H1 (cell line): ENCODE results near the gene SERPINA6. TPM values are rescaled to one million over a fixed set of nuclear protein-coding genes. Genes with fewer than 3 reads are reported as not detected.

Experiments
- CTCF ChIA-PET: fragments of 300-600 bp; sonication (Branson Sonifier 250); formaldehyde crosslinking; loops from one replicate; lab custom pipeline; 2021; ENCODE audit not compliant: partially characterized antibody; lab: Charles Lee
- POLR2A ChIA-PET: fragments of 300-600 bp; sonication (Branson Sonifier 250); formaldehyde crosslinking; loops from one replicate; lab custom pipeline; 2021; ENCODE audit warnings: inconsistent platforms; ENCODE audit not compliant: partially characterized antibody; lab: Charles Lee
- DNase-seq, 2 experiments: peaks; one replicate each; pipeline versions ENCODE4 v3.0.0 to v3.0.0-alpha.2; 2010 to 2022; ENCODE audit warnings: low spot score in 2 of 2, low read depth in 1 of 2, mixed read lengths in 1 of 2
- FAIRE-seq: peaks from 2 replicates; lab custom pipeline; 2011; peaks lifted over from hg19 to GRCh38; lab: Jason Lieb, UNC
- H2AFZ ChIP-seq: 2 replicates; pipeline ENCODE4 v1.8.1; 2012; ENCODE audit warnings: low read length, inconsistent platforms
- H2AK5ac ChIP-seq: 2 replicates; pipeline ENCODE4 v1.6.1; 2013; ENCODE audit warnings: low read depth, low read length
- H2BK120ac ChIP-seq: replicated peaks from 2 replicates; pipeline ENCODE3; 2013; ENCODE audit warnings: low read depth, low read length, inconsistent platforms
- H2BK12ac ChIP-seq: 2 replicates; pipeline ENCODE4 v1.6.1; 2013; ENCODE audit warnings: low read depth, low read length
- H2BK15ac ChIP-seq: 2 replicates; pipeline ENCODE4 v1.6.1; 2013; ENCODE audit warnings: low read length
- H2BK20ac ChIP-seq: 2 replicates; pipeline ENCODE4 v1.6.1; 2013; ENCODE audit warnings: low read length
- H2BK5ac ChIP-seq: 2 replicates; pipeline ENCODE4 v1.6.1; 2013; ENCODE audit warnings: low read depth, low read length
- H3K14ac ChIP-seq: 2 replicates; pipeline ENCODE4 v1.6.1; 2013; ENCODE audit warnings: inconsistent platforms; ENCODE audit not compliant: insufficient read length
- H3K18ac ChIP-seq: 2 replicates; pipeline ENCODE4 v1.6.1; 2013; ENCODE audit warnings: low read length; ENCODE audit errors: extremely low read depth
- H3K23ac ChIP-seq: 2 replicates; pipeline ENCODE4 v1.6.1; 2013; ENCODE audit warnings: inconsistent platforms; ENCODE audit not compliant: insufficient read length
- H3K23me2 ChIP-seq: 2 replicates; pipeline ENCODE4 v1.6.1; 2013; ENCODE audit warnings: low read depth, low read length
- H3K27ac ChIP-seq: 2 replicates; pipeline ENCODE4 v1.6.1; 2011; ENCODE audit warnings: low read depth, low read length, inconsistent platforms
- H3K27me3 ChIP-seq, 4 experiments: replicated peaks in 1 of 4; 1 replicate in 1 of 4; 2 replicates in 3 of 4; pipeline versions ENCODE4 v1.6.1 to v1.8.1; 2011 to 2013; ENCODE audit warnings: low read length in 3 of 4, mild to moderate bottlenecking in 3 of 4, inconsistent platforms in 2 of 4, mixed read lengths in 2 of 4, moderate library complexity in 1 of 4; ENCODE audit not compliant: control insufficient read depth in 3 of 4, insufficient read depth in 3 of 4; ENCODE audit errors: extremely low read depth in 1 of 4
- H3K36me3 ChIP-seq, 4 experiments: 2 replicates each; pipeline versions ENCODE4 v1.6.1 to v1.8.1; 2011 to 2013; ENCODE audit warnings: mild to moderate bottlenecking in 4 of 4, low read length in 3 of 4, moderate library complexity in 2 of 4, control low read depth in 1 of 4, inconsistent platforms in 1 of 4; ENCODE audit not compliant: insufficient read depth in 4 of 4, control insufficient read depth in 2 of 4
- H3K4ac ChIP-seq: replicated peaks from 2 replicates; pipeline ENCODE3; 2013; ENCODE audit warnings: low read length, low read depth, mixed read lengths, inconsistent platforms; ENCODE audit not compliant: insufficient read length
- H3K4me1 ChIP-seq, 4 experiments: replicated peaks in 1 of 4; 1 replicate in 1 of 4; 2 replicates in 3 of 4; pipeline versions ENCODE4 v1.6.1 to v1.8.1; 2011 to 2013; ENCODE audit warnings: low read length in 3 of 4, inconsistent platforms in 2 of 4, mixed read lengths in 1 of 4; ENCODE audit not compliant: insufficient read depth in 4 of 4, control insufficient read depth in 3 of 4
- H3K4me2 ChIP-seq, 2 experiments: 2 replicates each; pipeline versions ENCODE4 v1.6.1 to v1.8.1; 2011 to 2013; ENCODE audit warnings: low read depth in 2 of 2, low read length in 2 of 2, control low read depth in 1 of 2, inconsistent platforms in 1 of 2, mild to moderate bottlenecking in 1 of 2; ENCODE audit not compliant: insufficient read depth in 1 of 2
- H3K4me3 ChIP-seq, 4 experiments: fragments of 200-600, 300-600 bp in 1 of 4; sonication (generic), shearing (Covaris generic), sonication (Bioruptor Twin) in 1 of 4; 2 replicates each; pipeline versions ENCODE4 v1.5.1 to v1.8.1; 2011 to 2016; ENCODE audit warnings: low read length in 4 of 4, low read depth in 3 of 4, control low read depth in 2 of 4, inconsistent platforms in 2 of 4, mild to moderate bottlenecking in 2 of 4, mixed read lengths in 1 of 4, moderate library complexity in 1 of 4; ENCODE audit not compliant: insufficient read depth in 2 of 4; ENCODE audit errors: extremely low read depth in 1 of 4
- H3K56ac ChIP-seq: replicated peaks from 2 replicates; pipeline ENCODE3; 2013; ENCODE audit warnings: low read depth, mild to moderate bottlenecking, mixed read lengths, low read length, inconsistent platforms; ENCODE audit not compliant: insufficient read length
- H3K79me1 ChIP-seq: 2 replicates; pipeline ENCODE4 v1.6.1; 2013; ENCODE audit warnings: low read depth, low read length, control low read depth
- H3K79me2 ChIP-seq, 2 experiments: 2 replicates each; pipeline versions ENCODE4 v1.6.1 to v1.8.1; 2012 to 2013; ENCODE audit warnings: low read length in 2 of 2, mild to moderate bottlenecking in 2 of 2, inconsistent platforms in 1 of 2; ENCODE audit not compliant: insufficient read depth in 2 of 2, control insufficient read depth in 1 of 2
- H3K9ac ChIP-seq, 4 experiments: replicated peaks in 1 of 4; 1 replicate in 1 of 4; 2 replicates in 3 of 4; pipeline versions ENCODE4 v1.6.1 to v1.8.1; 2011 to 2013; ENCODE audit warnings: low read depth in 3 of 4, low read length in 3 of 4, control low read depth in 2 of 4, mild to moderate bottlenecking in 2 of 4, moderate library complexity in 2 of 4, inconsistent platforms in 1 of 4; ENCODE audit errors: extremely low read depth in 1 of 4
- H3K9me3 ChIP-seq, 2 experiments: 2 replicates each; pipeline versions ENCODE4 v1.6.1 to v1.8.1; 2012 to 2013; ENCODE audit warnings: mild to moderate bottlenecking in 2 of 2, moderate library complexity in 2 of 2, control low read depth in 1 of 2, inconsistent platforms in 1 of 2, low read depth in 1 of 2, low read length in 1 of 2, mixed read lengths in 1 of 2; ENCODE audit not compliant: insufficient read depth in 2 of 2
- H4K20me1 ChIP-seq, 2 experiments: replicated peaks in 1 of 2; 2 replicates each; pipeline versions ENCODE3 to v1.8.1; 2011 to 2013; ENCODE audit warnings: inconsistent platforms in 2 of 2, low read length in 2 of 2, mild to moderate bottlenecking in 1 of 2; ENCODE audit not compliant: insufficient read depth in 2 of 2, control insufficient read depth in 1 of 2
- H4K5ac ChIP-seq: 2 replicates; pipeline ENCODE4 v1.6.1; 2013; ENCODE audit warnings: low read length, low read depth, mixed read lengths, inconsistent platforms; ENCODE audit not compliant: insufficient read length
- H4K8ac ChIP-seq: 2 replicates; pipeline ENCODE4 v1.8.0; 2013; ENCODE audit warnings: mild to moderate bottlenecking, moderate library complexity, low read length, inconsistent platforms; ENCODE audit not compliant: insufficient read depth; ENCODE audit errors: extremely low read depth
- H4K91ac ChIP-seq: replicated peaks from 2 replicates; pipeline ENCODE3; 2013; ENCODE audit warnings: low read length, mixed read lengths, inconsistent platforms; ENCODE audit not compliant: insufficient read length
- CHD2 ChIP-seq: IDR thresholded peaks from 2 replicates; pipeline ENCODE4 v1.6.1; 2012; ENCODE audit warnings: low read length, improper control_type of control experiment
- CTCF ChIP-seq, 3 experiments: IDR thresholded peaks; 1 replicate in 2 of 3; 2 replicates in 1 of 3; pipeline versions ENCODE4 v1.5.1 to v1.6.1; 2011; ENCODE audit warnings: low read length in 3 of 3, mild to moderate bottlenecking in 3 of 3, inconsistent platforms in 2 of 3, low read depth in 1 of 3, moderate library complexity in 1 of 3; ENCODE audit not compliant: insufficient read depth in 1 of 3; ENCODE audit errors: control extremely low read depth in 1 of 3
- FOSL1 ChIP-seq: IDR thresholded peaks from 2 replicates; pipeline ENCODE4 v1.6.1; 2011; ENCODE audit warnings: mild to moderate bottlenecking, low read depth, low read length, moderate library complexity; ENCODE audit not compliant: insufficient read depth
- RAD21 ChIP-seq, 2 experiments: IDR thresholded peaks in 1 of 2; conservative IDR thresholded peaks in 1 of 2; 2 replicates each; pipeline ENCODE4 v1.6.1; 2011; ENCODE audit warnings: low read depth in 2 of 2, low read length in 2 of 2, improper control_type of control experiment in 1 of 2, inconsistent platforms in 1 of 2, mild to moderate bottlenecking in 1 of 2, moderate library complexity in 1 of 2
- SP1 ChIP-seq: IDR thresholded peaks from 2 replicates; pipeline ENCODE4 v1.6.1; 2011; ENCODE audit warnings: low read depth, low read length
- SUZ12 ChIP-seq: fragments of 200-600 bp; sonication (generic); IDR thresholded peaks from 2 replicates; pipeline ENCODE4 v1.6.1; 2012; ENCODE audit warnings: mild to moderate bottlenecking, inconsistent platforms, low read length, moderate library complexity, mixed read lengths
- TEAD4 ChIP-seq: IDR thresholded peaks from 2 replicates; pipeline ENCODE4 v1.6.1; 2012; ENCODE audit warnings: low read depth, low read length, inconsistent platforms, mixed read lengths
- WGBS, 2 experiments: shearing (Covaris generic) in 1 of 2; methylation state at CpG; one replicate each; pipeline versions ENCODE4 v1.1.6 to v1.1.7; 2013 to 2015; ENCODE audit warnings: low lambda C conversion rate in 2 of 2, mixed read lengths in 2 of 2, inconsistent platforms in 1 of 2, low coverage in 1 of 2, missing lambda C conversion rate in 1 of 2; ENCODE audit not compliant: insufficient replicate concordance in 2 of 2, insufficient coverage in 1 of 2, insufficient read length in 1 of 2; ENCODE audit errors: extremely low coverage in 1 of 2, missing lambda C conversion rate in 1 of 2; 5-methylcytosine and 5-hydroxymethylcytosine counted together
- polyA plus RNA-seq, 7 experiments: library from polyadenylated mRNA; depleted of rRNA in 3 of 7; stranded (reverse) in 5 of 7; unstranded in 2 of 7; fragments of >200 nt in 5 of 7; fragments of 200-250 nt in 2 of 7; gene quantifications; 1 replicate in 5 of 7; 2 replicates in 1 of 7; 4 replicates in 1 of 7; pipeline versions ENCODE4 v1.2.1 to v1.2.3, GENCODE V29; 2011 to 2013; ENCODE audit warnings: missing spikeins in 2 of 7, mixed read lengths in 2 of 7
- total RNA-seq: library from RNA; stranded (reverse); fragmentation: NEBNext Ultra II Directional; extraction: Animal tissue kit (Norgen Biotek cat#: 25700); gene quantifications from 2 replicates; pipeline ENCODE4 v1.2.1, GENCODE V29; 2021

Gene SERPINA6
- total and polyA plus RNA-seq, 2 of the 8 experiments (the other 6 are each of a cell fraction or from before 2014, with no cell fraction given): not detected

DNA sequence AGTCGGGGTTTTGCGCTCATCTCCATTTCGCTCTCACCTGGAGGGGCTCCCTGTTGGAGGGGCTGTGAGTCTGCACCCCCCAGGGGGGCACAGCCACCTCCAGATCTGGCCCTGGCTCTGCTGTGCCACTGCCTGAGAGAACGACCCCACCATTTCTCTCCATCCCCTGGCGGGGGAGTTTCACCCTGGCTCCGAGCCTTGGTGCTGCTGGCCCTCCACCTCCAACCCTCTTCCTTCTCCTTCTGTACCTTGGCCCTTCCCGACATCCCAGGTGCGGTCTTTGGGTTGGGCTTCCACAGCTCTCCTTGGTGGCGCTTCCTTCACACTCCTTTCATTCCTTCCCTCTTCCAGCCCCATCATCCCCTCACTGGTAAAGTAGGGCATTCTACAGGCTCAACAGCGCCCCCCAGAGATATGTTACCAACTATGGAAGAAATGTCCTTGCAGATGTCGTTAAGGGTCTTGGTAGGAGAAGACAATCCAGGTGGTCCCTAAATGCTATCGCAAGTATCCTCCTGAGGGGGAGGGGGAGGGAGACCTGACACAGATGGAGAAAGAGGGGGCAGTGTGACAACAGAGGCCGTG, 49.0 kb upstream of the SERPINA6 start:
- ChIA-PET POLR2A (no interaction called here), CTCF (interaction anchor here (0.5 to 5.0 kb wide), 17 partner anchors 10 to 1572 kb away, joined by 3 to 37 read pairs (median 4); partner anchors contain the start of gene SERPINA1)
- no peak overlapping the region for H2BK120ac ChIP-seq
- TF ChIP-seq FOSL1 (no peak), CTCF (IDR thresholded peaks at IDR 0.05; ENCODE audit: control extremely low read depth in 1 of 3, insufficient read depth in 1 of 3, low read depth in 1 of 3, low read length in 3 of 3) (peak; percentile 28 to 70 (median 62)), RAD21 (IDR thresholded peaks at IDR 0.05 in 1 of 2, conservative IDR thresholded peaks at IDR 0.05 in 1 of 2; ENCODE audit: low read depth in 2 of 2, low read length in 2 of 2) (peak; percentile 46 to 66), TEAD4 (peak; percentile 59; the same call in 1 of the 2 replicates), SP1 (no peak), CHD2 (no peak), SUZ12 (no peak)
- no peaks in the 10 kb centered on the region for H3K79me2 ChIP-seq
- H3K27ac ChIP-seq: no peak overlapping the region
- H4K20me1 ChIP-seq: no peaks in the 10 kb centered on the region
- H2AK5ac ChIP-seq: no peak overlapping the region
- no peak overlapping the region for H3K18ac ChIP-seq
- DNase-seq (peak in 1 of 2 experiments; percentile 74), FAIRE-seq (peak; percentile 75)
- H3K9me3 ChIP-seq: no peaks in the 10 kb centered on the region
- no peaks in the 10 kb centered on the region; the same call in 1 of the 2 replicates for H3K23me2 ChIP-seq
- H2BK12ac ChIP-seq: peak overlapping the region; percentile 27; the same call in 1 of the 2 replicates
- peak overlapping the region; percentile 68 for H4K8ac ChIP-seq
- no peak overlapping the region for H4K91ac ChIP-seq
- WGBS, 2 experiments: 79% methylated on average over 12 of the region's 13 CpGs; no CpG with 5 or more reads in 1 of the 2 experiments
- H3K4me1 ChIP-seq: peaks cover 6 to 12% (median 8%) of the 10 kb centered on the region in 4 experiments
- no peak overlapping the region for H3K56ac ChIP-seq
- no peak overlapping the region for H2AFZ ChIP-seq
- H3K79me1 ChIP-seq: no peaks in the 10 kb centered on the region
- H3K4me3 ChIP-seq: no peak overlapping the region
- H3K4ac ChIP-seq: no peak overlapping the region
- H4K5ac ChIP-seq: no peak overlapping the region
- no peak overlapping the region for H2BK5ac ChIP-seq
- no peaks in the 10 kb centered on the region for H3K27me3 ChIP-seq
- H3K4me2 ChIP-seq: no peak overlapping the region
- 0 out of 2 replicates have a peak overlapping the region, but pooled peaks have one; percentile 18 for H2BK20ac ChIP-seq
- H3K9ac ChIP-seq: no peak overlapping the region
- H3K36me3 ChIP-seq: no peaks in the 10 kb centered on the region
- no peak overlapping the region; the same call in 1 of the 2 replicates for H2BK15ac ChIP-seq
- H3K23ac ChIP-seq: no peak overlapping the region
- no peak overlapping the region for H3K14ac ChIP-seq
